CD4-positive, alpha-beta T cell treated with Interleukin-2 at 100 ng/mL for 4 hours (primary cell): ENCODE measurements around the gene LDLRAD3.
"Not testable (repeated sequence)": the region's sequence is repeated elsewhere in the genome, so short reads cannot be mapped to it uniquely, and the experiment has no call there.

Source experiments
- DNase-seq: peaks from one replicate; pipeline ENCODE4 v3.0.0-alpha.2; 2020; ENCODE audit warnings: low spot score

The LDLRAD3 gene

DNA sequence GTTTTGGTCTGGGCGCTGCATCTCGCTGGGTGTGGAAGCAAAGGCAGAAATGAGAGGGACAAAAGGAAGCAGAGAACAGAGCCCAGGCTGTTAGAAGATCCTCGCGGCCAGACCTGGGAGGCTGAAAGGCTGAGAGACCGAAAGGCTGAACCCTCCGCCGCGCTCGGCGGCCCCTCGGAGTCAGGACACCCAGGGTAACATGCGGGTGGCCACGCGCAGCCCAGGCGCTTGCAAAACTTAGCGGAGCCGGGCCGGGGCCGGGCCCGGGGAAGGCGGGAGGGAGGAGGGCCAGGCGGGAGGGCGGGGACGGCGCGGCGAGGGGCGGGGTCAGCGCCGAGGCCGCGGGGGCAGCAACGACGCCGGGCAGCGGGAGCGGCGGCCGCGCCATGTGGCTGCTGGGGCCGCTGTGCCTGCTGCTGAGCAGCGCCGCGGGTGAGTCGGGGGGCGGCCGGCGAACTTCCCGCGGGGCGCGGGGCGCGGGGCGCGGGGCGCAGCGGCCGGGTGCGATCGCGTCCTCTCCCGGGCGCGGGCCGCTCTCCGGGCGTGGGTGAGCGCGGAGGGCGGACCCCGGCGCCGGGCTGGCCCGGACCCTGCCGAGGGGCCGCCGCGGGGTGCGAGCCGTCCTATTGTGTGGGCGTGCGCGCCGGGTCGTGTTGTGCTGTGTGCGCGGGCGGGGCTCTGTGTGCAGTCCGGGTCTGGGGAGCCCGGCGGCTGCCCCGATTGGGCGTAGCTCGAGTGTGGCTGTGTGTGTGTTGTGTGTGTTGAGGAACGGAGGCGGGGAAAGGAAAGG, at the start of gene LDLRAD3:
TSS of gene LDLRAD3 (plus strand) at position 350 of the 790 bp plus-strand sequence. CDS start at position 387, 37 bp downstream.
- peak; percentile 10 for DNase-seq

GRCh38 chr11:35897019-35897418, 46.8 kb upstream of the LDLRAD3 start:
- DNase-seq = no peak

GRCh38 chr11:35902961-35903360, 40.9 kb upstream of the LDLRAD3 start:
- DNase-seq = no peak

DNA sequence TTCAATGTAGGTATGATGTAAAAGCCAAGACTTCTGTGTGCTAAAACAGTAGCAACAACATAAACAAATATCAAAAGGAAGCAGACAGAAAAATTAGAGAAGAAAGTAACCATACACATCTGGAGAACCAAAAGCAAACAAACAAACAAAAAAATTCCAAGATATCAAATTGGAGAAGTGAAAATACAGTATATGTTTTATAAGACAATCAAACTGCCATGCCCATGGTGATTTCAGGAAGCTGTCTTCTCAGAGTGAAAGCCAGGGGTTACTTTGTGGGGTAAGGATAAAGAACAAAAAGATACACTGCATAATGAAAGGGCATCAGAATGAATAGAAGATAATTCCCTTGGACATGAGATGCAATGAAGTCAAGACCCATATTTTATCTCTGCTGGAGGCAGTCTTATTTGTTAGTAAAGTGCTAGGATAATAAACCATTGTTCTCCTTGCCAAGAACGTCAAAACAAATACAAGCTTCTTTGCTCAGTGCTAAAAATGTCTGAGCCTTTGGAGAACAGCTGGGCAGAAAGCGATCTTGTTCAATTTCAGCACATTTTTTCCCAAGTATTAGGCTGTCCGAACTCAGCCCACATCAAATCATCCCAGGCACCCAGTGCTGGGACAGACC, 38.1 kb upstream of the LDLRAD3 start:
- DNase-seq = no peak

GRCh38 chr11:35906277-35906661, 37.6 kb upstream of the LDLRAD3 start:
- no peak for DNase-seq

- DNase-seq = no peak
Observed at GRCh38 chr11:35906681-35907080, 37.2 kb upstream of the LDLRAD3 start.

- DNase-seq = no peak
Observed at GRCh38 chr11:35907648-35908431, 36.0 kb upstream of the LDLRAD3 start.

DNA sequence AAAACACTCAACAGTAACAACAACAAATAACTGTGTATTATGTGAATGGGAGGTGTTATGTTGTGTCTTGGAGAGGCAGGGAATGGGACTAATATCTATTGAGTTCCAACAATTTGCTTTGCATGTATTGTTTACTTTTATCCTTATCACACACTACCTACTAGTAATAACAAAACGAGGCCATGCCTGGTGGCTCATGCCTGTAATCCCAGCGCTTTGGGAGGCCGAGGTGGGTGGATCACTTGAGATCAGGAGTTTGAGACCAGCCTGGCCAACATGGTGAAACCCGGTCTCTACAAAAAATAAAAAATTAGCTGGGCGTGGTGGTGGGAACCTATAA, 35.5 kb upstream of the LDLRAD3 start:
- DNase-seq = not testable (repeated sequence)

DNA sequence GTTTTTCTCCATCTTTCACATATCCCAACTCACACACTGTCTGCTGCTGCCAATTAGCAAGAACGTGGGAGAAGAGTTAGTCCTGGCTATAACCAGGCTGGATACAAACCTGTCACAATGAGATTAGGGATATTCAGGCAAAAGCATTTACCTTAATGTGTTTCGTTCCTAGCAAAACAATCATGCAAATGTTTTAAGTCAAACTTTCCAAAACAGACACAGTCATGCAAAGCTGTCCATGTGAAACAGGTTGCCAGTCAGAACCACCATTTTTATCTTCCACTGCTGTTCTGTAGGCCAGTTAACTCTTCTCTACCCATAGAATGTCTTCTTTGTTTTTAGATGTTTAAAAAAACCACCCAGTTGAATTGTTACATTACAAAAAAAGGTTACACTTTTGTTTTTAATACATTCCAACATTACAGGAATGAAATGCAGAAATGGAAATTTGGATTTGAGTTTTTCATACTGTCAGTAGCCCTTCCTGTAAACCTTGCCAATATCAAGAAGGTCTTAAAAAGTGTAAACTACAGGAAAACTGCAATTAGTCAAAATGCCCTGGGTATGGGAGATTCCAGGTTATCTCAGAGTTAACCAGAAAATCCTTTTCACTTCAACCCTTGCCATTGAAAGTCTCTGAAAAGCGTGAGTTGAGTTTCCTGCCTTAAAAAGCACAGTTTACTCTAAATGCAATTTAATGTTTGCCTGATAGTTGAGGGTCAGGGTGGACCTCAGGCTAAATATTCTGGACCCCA, 34.2 kb upstream of the LDLRAD3 start:
- DNase-seq = no peak

GRCh38 chr11:35911013-35911412, 32.8 kb upstream of the LDLRAD3 start:
- DNase-seq = no peak

GRCh38 chr11:35911616-35912165, 32.2 kb upstream of the LDLRAD3 start:
- DNase-seq = no peak

DNA sequence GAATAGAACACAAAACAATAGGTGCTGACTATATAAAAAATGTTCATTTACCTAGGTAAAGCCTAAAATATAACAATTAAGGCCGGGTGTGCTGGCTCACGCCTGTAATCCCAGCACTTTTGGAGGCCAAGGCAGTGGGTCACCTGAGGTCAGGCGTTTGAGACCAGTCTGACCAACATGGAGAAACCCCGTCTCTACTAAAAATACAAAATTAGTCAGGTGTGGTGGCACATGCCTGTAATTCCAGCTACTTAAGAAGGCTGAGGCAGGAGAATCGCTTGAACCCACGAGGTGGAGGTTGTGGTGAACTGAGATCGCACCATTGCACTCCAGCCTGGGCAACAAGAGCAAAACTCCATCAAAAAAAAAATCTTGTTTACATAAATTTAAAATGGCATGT, 31.4 kb upstream of the LDLRAD3 start:
- DNase-seq = not testable (repeated sequence)

- DNase-seq = no peak
Observed at GRCh38 chr11:35912883-35913624, 30.8 kb upstream of the LDLRAD3 start.

DNA sequence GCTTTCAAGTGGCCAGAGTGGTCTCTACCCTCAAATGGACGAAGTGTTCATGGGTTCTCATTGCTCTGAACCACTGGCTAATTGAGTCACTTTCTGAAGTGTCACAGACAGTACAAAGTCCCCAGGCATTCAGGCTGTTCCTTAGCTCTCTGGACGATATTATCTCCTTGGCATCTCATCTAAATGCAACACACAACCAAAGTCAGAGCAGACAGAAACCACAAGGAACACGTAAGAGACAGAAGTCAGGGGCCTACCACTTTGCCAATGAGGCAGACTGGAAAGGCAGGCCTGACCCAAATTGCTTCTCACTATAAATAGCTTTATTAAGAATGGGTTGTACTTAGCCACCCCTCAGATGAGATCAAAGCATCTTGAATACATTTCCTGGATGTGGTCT, 29.0 kb upstream of the LDLRAD3 start:
- no peak for DNase-seq

- no peak for DNase-seq
Observed at GRCh38 chr11:35916270-35916669, 27.6 kb upstream of the LDLRAD3 start.

DNA sequence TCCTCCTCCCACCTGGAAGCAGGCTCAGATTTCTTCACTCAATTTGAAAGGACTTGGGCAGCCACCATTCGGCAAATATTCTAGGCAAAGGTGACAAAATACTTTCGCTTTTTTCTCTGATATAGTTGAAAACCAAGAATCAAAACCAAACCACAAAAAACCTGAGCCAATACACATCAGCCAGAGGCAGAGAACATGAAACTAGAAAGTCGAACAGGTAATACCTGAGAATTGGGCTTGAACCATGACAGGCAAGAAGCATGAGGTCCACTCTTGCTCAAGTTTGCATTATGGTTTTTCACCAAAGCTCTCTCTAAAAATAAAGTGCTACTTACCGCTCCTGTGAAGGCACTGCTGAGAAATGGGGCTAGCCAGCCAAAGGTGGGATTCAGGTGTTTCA, 26.2 kb upstream of the LDLRAD3 start:
- DNase-seq = no peak

- no peak for DNase-seq
Observed at GRCh38 chr11:35918716-35919115, 25.1 kb upstream of the LDLRAD3 start.

DNA sequence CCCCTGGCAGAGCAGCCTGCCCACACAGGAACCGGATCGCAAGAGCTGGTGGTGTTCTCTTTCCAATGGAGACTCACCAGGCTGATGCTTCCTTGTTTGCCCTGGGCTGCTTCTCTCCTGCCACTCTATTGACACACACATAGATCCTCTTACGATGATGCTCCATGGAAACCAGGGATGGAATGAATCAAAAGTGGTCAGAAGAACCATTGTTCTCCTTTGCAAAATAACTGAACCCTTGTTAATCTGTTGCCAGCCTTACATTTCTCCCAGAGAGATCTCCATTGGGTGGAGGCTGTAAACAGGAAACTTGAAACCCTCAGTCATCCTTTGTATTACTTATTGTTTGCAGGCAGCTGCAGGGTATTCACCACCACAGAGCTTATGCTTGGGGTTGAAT, 24.6 kb upstream of the LDLRAD3 start:
- no peak for DNase-seq

- DNase-seq = no peak
Observed at GRCh38 chr11:35923452-35923851, 20.4 kb upstream of the LDLRAD3 start.

DNA sequence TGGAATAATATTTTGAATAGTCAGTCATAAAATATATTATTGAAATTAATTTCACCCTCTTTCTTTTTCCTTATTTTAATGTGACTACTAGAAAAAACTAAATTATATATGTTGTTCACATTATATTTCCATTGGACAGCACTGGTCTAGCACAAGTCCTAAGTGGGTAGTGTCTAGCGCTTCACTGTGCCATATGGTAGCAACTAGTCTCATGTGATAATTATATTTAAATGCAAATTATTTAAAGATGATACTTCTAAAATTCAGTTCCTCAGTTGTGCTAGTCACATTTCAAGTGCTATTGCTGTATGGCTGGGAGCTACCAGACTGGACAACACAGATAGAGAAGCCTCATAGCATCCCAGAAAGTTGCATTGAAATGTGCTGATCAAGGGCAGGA, 19.1 kb upstream of the LDLRAD3 start:
- DNase-seq = no peak

GRCh38 chr11:35927104-35927503, 16.8 kb upstream of the LDLRAD3 start:
- no peak for DNase-seq
